ENCODE data around the gene SCFD2. TPM values are rescaled to one million over a fixed set of nuclear protein-coding genes. Genes with fewer than 3 reads are reported as not detected.

The SCFD2 gene
- polyA plus RNA-seq, 1 of the 3 experiments (the other 2 are of a cell fraction) = 14.1 TPM

GRCh38 chr4:52994567-52994966, 371.3 kb downstream of the SCFD2 start:
- CTCF ChIA-PET = interaction anchor here (1.1 to 2.0 kb wide), 3 partner anchors 11 to 1239 kb away, joined by 4 to 6 read pairs (median 6); no protein-coding TSS in a partner anchor
- H3K36me3 ChIP-seq (replicated peaks in 1 of 2; ENCODE audit: control insufficient read depth in 1 of 2, insufficient read depth in 2 of 2, low read length in 1 of 2) = no peaks in the 10 kb centered on the region
- no peaks in the 10 kb centered on the region for H3F3A ChIP-seq (replicated peaks; ENCODE audit: insufficient read depth)
- TF ChIP-seq MXI1 (IDR thresholded peaks at IDR 0.05; ENCODE audit: low read depth, low read length) (no peak), NRF1 (IDR thresholded peaks at IDR 0.05; ENCODE audit: low read depth, low read length) (no peak), SMC3 (IDR thresholded peaks at IDR 0.05; ENCODE audit: low read depth, low read length) (no peak), USF1 (IDR thresholded peaks at IDR 0.05; ENCODE audit: borderline replicate concordance, low read depth) (no peak), TEAD4 (IDR thresholded peaks at IDR 0.05; ENCODE audit: borderline replicate concordance, insufficient read depth) (no peak), POLR2AphosphoS5 (IDR thresholded peaks at IDR 0.05; ENCODE audit: low read depth, low read length) (no peak), RXRA (IDR thresholded peaks at IDR 0.05; ENCODE audit: borderline replicate concordance, low read depth) (no peak), YY1 (IDR thresholded peaks at IDR 0.05; ENCODE audit: low read depth) (no peak), FOXJ3 (CRISPR knock-in tag; IDR thresholded peaks at IDR 0.05) (no peak), RCOR1 (IDR thresholded peaks at IDR 0.05; ENCODE audit: low read length) (no peak), MEF2A (IDR thresholded peaks at IDR 0.05; ENCODE audit: borderline replicate concordance, low read depth) (no peak), IRF3 (IDR thresholded peaks at IDR 0.05; ENCODE audit: low read depth, low read length) (no peak), ELF1 (IDR thresholded peaks at IDR 0.05) (no peak)
- TF ChIP-seq, protein P1, sequence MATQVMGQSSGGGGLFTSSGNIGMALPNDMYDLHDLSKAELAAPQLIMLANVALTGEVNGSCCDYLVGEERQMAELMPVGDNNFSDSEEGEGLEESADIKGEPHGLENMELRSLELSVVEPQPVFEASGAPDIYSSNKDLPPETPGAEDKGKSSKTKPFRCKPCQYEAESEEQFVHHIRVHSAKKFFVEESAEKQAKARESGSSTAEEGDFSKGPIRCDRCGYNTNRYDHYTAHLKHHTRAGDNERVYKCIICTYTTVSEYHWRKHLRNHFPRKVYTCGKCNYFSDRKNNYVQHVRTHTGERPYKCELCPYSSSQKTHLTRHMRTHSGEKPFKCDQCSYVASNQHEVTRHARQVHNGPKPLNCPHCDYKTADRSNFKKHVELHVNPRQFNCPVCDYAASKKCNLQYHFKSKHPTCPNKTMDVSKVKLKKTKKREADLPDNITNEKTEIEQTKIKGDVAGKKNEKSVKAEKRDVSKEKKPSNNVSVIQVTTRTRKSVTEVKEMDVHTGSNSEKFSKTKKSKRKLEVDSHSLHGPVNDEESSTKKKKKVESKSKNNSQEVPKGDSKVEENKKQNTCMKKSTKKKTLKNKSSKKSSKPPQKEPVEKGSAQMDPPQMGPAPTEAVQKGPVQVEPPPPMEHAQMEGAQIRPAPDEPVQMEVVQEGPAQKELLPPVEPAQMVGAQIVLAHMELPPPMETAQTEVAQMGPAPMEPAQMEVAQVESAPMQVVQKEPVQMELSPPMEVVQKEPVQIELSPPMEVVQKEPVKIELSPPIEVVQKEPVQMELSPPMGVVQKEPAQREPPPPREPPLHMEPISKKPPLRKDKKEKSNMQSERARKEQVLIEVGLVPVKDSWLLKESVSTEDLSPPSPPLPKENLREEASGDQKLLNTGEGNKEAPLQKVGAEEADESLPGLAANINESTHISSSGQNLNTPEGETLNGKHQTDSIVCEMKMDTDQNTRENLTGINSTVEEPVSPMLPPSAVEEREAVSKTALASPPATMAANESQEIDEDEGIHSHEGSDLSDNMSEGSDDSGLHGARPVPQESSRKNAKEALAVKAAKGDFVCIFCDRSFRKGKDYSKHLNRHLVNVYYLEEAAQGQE (IDR thresholded peaks at IDR 0.05; ENCODE audit: low read depth, low read length) = no peak
- H3K79me2 ChIP-seq (ENCODE audit: insufficient read depth) = no peaks in the 10 kb centered on the region
- H3K27me3 ChIP-seq (ENCODE audit: insufficient read depth) = no peaks in the 10 kb centered on the region
- H3K9ac ChIP-seq = no peak overlapping the region
- H3K9me2 ChIP-seq = no peaks in the 10 kb centered on the region
- peaks cover 0 to 60% of the 10 kb centered on the region in 2 experiments; a peak in 2 of 4 replicates for H3K4me1 ChIP-seq (ENCODE audit: control insufficient read depth in 1 of 2, insufficient read depth in 2 of 2, low read depth in 1 of 2, low read length in 1 of 2)
- no peaks in the 10 kb centered on the region for H3K9me3 ChIP-seq
- no peak overlapping the region for H3K4me3 ChIP-seq (ENCODE audit: low read depth in 2 of 2, low read length in 1 of 2)
- WGBS (ENCODE audit: low lambda C conversion rate) = 95% methylated on average over 4 of the region's 4 CpGs
- DNase-seq = no peak
- no peak overlapping the region for H2AFZ ChIP-seq (ENCODE audit: low read depth)
- no peaks in the 10 kb centered on the region for H4K20me1 ChIP-seq (ENCODE audit: insufficient read depth)
- POLR2A ChIA-PET = interaction anchor here (2.2 kb wide), 1 partner anchor 56 kb away, joined by 9 read pairs; no protein-coding TSS in a partner anchor
- H3K4me2 ChIP-seq = no peak overlapping the region
- H3K27ac ChIP-seq (ENCODE audit: low read depth in 2 of 2, low read length in 1 of 2) = peak overlapping the region in 1 of 2 experiments; percentile 100; a peak in 2 of 4 replicates
